Thyroid gland (tissue), 4 donors: ENCODE results near the gene OLFM1. TPM values are rescaled to one million over a fixed set of nuclear protein-coding genes. Genes with fewer than 3 reads are reported as not detected.

Experiments used
- DNase-seq, 2 donors: peaks; one replicate each; pipeline ENCODE4 v3.0.0-alpha.2; 2019
- H3K27ac ChIP-seq, 3 donors: fragments of 200-600 bp; sonication (generic); 1 replicate in 2 of 3; 2 replicates in 1 of 3; pipeline ENCODE4 v1.5.1; 2016 to 2019; ENCODE audit warnings: mild to moderate bottlenecking in 1 of 3, moderate library complexity in 1 of 3
- H3K27me3 ChIP-seq: fragments of 200-600 bp; sonication (generic); one replicate; pipeline ENCODE4 v1.5.1; 2019
- H3K36me3 ChIP-seq, 2 donors: fragments of 200-600 bp; sonication (generic); one replicate each; pipeline ENCODE4 v1.5.1; 2016 to 2019
- H3K4me1 ChIP-seq, 2 donors: fragments of 200-600 bp; sonication (generic); one replicate each; pipeline ENCODE4 v1.5.1; 2017 to 2019
- H3K4me3 ChIP-seq, 3 donors: fragments of 200-600 bp; sonication (generic); replicated peaks in 1 of 3; 1 replicate in 2 of 3; 2 replicates in 1 of 3; pipeline ENCODE4 v1.5.1; 2016; ENCODE audit warnings: mild to moderate bottlenecking in 1 of 3
- H3K9me3 ChIP-seq: fragments of 200-600 bp; sonication (generic); one replicate; pipeline ENCODE4 v1.5.1; 2017
- POLR2A ChIP-seq, 2 donors: fragments of 450-650 bp; IDR thresholded peaks; one replicate each; pipeline ENCODE4 v1.6.1; 2017; ENCODE audit warnings: antibody characterized with exemption in 2 of 2, mild to moderate bottlenecking in 2 of 2, moderate library complexity in 1 of 2
- WGBS, 2 donors: methylation state at CpG; one replicate each; pipeline ENCODE4 v1.1.5; 2017; 5-methylcytosine and 5-hydroxymethylcytosine counted together
- intact Hi-C: fragments of 100-400 bp; cut with DNase I; formaldehyde crosslinking; loops from one replicate; pipeline ENCODE4 v1.15.1; 2023
- total RNA-seq, 4 donors: library from RNA; depleted of rRNA; stranded (reverse); fragments of >200 nt; gene quantifications; one replicate each; pipeline ENCODE4 v1.2.3, GENCODE V29; 2016
- TF ChIP-seq, protein P1 (sequence below), 6 experiments: fragments of 200-600 bp in 3 of 6; fragments of 450-650 bp in 3 of 6; sonication (generic) in 3 of 6; IDR thresholded peaks; one replicate each; pipeline ENCODE4 v1.5.1; 2016 to 2019; ENCODE audit warnings: antibody characterized with exemption in 6 of 6, mild to moderate bottlenecking in 2 of 6, inconsistent platforms in 1 of 6, moderate library complexity in 1 of 6

The OLFM1 gene
- total RNA-seq, 4 donors from 2014 or later: 7.2 to 25.8 (median 17.4) TPM

DNA sequence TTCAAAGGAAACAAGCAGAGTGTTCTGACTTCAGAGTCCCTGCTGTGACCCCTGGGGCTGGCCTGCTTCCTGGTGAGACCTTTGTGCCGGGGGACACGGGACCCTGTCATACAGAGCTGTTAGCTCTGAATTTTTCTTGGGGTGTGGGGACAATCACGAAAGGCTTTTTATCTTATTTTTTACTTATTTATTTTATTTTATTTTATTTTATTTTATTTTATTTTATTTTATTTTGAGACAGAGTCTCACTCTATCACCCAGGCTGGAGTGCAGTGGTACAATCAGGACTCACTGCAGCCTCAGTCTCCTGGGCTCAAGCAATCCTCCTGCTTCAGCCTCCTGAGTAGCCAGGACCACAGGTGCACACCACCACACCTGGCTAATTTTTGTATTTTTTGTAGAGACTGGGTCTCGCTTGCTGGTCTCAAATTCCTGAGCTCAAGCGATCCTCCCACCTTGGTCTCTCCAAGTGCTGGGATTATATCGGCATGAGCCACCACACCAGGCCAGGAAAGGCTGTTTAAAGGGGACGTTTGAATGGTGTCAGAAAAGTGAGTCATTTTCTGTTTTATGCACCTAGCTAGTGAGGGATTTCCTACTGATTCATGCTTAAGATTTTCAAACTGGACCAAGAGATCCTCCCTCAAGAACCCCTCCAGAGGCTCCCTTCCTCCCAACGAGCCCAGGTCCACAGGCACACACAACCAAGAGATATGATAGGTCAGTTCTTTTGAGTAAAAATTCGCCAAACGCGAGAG is 75.7 kb downstream of the OLFM1 start:
- Histone ChIP-seq H3K4me3 (no peak overlapping the region), H3K27ac (no peak overlapping the region), H3K4me1 (no peaks in the 10 kb centered on the region), H3K27me3 (no peaks in the 10 kb centered on the region), H3K9me3 (no peaks in the 10 kb centered on the region), H3K36me3 (no peaks in the 10 kb centered on the region)
- TF ChIP-seq, protein P1, sequence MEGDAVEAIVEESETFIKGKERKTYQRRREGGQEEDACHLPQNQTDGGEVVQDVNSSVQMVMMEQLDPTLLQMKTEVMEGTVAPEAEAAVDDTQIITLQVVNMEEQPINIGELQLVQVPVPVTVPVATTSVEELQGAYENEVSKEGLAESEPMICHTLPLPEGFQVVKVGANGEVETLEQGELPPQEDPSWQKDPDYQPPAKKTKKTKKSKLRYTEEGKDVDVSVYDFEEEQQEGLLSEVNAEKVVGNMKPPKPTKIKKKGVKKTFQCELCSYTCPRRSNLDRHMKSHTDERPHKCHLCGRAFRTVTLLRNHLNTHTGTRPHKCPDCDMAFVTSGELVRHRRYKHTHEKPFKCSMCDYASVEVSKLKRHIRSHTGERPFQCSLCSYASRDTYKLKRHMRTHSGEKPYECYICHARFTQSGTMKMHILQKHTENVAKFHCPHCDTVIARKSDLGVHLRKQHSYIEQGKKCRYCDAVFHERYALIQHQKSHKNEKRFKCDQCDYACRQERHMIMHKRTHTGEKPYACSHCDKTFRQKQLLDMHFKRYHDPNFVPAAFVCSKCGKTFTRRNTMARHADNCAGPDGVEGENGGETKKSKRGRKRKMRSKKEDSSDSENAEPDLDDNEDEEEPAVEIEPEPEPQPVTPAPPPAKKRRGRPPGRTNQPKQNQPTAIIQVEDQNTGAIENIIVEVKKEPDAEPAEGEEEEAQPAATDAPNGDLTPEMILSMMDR (IDR thresholded peaks at IDR 0.05): no peak
- no peak for TF ChIP-seq POLR2A (IDR thresholded peaks at IDR 0.05)
- no peak for DNase-seq
- WGBS, 2 donors: 74 to 75% methylated on average over 9 to 11 of the region's 11 CpGs
- intact Hi-C loops: no loop called here

DNA sequence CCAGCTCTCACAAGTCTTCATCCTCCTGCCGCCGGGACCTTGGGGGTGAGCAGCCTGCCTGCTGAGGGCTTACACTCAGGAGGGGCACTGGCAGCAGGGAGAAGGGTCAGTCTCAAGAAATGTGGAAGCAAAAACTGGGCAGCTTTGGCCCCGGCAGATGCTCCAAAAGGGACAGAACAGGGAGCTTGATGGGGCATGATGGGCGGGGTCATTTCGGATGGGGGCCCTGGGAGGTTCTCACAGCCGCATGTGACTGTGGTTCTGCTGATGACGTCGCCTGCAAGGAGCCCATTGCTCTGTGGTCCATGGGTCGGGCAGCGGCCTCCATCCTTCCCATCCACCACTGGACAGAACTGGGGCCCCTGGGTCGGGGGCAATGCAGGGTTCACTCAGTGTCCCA is 76.6 kb downstream of the OLFM1 start:
- H3K9me3 ChIP-seq: no peaks in the 10 kb centered on the region
- H3K27me3 ChIP-seq: no peaks in the 10 kb centered on the region
- no peak overlapping the region for H3K4me3 ChIP-seq
- WGBS, 2 donors: 72 to 83% methylated on average over 9 to 11 of the region's 11 CpGs
- no peak overlapping the region for H3K27ac ChIP-seq
- intact Hi-C loops: no loop called here
- no peaks in the 10 kb centered on the region for H3K4me1 ChIP-seq
- no peak for DNase-seq
- TF ChIP-seq POLR2A (IDR thresholded peaks at IDR 0.05): no peak
- H3K36me3 ChIP-seq: no peaks in the 10 kb centered on the region

DNA sequence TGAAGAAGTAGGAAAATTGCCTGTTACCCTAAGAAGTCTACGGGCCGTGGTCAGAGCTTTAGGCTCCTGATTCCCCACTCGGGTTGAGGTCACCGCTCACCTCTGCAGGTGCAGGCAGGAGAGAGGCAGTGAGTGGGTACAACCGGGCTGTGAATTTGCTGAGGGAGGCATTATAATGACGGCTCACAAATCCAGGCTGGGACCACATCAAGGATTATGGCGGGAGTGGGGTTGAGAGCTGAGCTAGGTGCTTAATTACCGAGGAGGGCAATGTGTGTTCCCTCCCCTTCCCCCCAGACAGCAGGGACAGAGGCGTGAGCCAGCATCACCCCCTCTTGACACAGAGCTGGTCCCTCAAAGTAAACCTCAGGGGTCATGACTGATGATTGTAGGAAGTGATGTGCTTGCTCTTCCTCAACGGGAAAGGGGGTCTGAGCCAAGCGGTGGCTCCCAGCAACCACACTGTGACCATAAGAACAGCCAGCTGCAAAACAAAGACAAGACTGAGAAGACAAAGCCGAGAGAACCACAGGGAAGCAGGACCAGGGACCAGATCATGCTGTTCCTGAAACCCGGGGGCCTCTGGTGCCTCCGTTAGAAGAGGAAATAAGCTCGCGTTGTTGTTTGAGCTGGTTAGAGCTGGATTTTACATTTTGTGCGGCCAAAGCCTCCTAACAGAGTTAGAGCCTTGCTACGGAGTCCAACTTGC is 77.7 kb downstream of the OLFM1 start:
- no peak overlapping the region for H3K4me3 ChIP-seq
- H3K4me1 ChIP-seq: no peaks in the 10 kb centered on the region
- TF ChIP-seq, protein P1 (IDR thresholded peaks at IDR 0.05): no peak
- no peak for TF ChIP-seq POLR2A (IDR thresholded peaks at IDR 0.05)
- no peaks in the 10 kb centered on the region for H3K9me3 ChIP-seq
- H3K27ac ChIP-seq: no peak overlapping the region
- intact Hi-C loops: no loop called here
- WGBS, 2 donors: 65 to 74% methylated on average over 18 of the region's 18 CpGs
- H3K36me3 ChIP-seq: no peaks in the 10 kb centered on the region
- H3K27me3 ChIP-seq: no peaks in the 10 kb centered on the region
- DNase-seq: no peak

DNA sequence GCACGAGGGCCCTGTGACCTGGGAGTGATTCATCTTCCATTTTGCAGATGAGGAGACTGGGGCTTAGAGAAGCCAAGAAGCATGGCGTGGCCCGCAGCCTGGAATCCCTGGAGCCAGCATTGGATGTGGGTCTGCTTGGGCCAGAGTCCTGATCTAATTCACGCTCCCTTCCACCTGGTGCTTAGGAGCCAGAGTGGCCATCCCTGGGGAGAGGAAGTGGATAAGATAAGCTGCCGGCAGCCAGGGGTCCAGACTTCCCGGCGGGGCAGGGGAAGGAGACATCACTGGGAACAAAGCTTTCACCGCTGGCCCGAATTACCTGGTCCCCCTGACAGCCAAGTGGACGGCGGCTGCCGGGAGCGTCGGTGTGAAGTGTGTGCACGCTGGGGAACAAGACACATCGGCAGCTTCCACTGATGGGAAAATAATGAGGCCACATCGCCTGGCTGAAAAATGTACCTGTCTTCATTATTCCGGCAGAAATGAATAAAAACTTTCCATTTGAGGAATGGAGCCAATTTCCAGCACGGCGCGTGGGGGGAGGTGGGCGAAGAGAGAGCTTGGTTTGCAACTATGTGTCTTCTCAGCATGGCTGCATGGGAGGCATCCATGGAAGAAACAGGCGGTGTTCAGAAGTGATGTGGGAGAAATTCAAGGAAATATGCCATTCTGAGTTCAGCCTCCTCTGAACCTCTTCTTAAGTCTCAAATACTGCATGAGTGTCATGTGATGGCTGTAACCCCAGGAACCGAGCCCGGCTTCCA is 78.5 kb downstream of the OLFM1 start:
- Histone ChIP-seq H3K27me3 (no peaks in the 10 kb centered on the region), H3K36me3 (no peaks in the 10 kb centered on the region), H3K9me3 (no peaks in the 10 kb centered on the region), H3K4me1 (no peaks in the 10 kb centered on the region), H3K27ac (no peak overlapping the region), H3K4me3 (no peak overlapping the region)
- DNase-seq: no peak
- TF ChIP-seq POLR2A (IDR thresholded peaks at IDR 0.05): no peak
- intact Hi-C loops: no loop called here
- WGBS, 2 donors: 66 to 74% methylated on average over 23 to 25 of the region's 25 CpGs

GRCh38 chr9:135166565-135166964 is 79.1 kb downstream of the OLFM1 start:
- Histone ChIP-seq H3K27ac (no peak overlapping the region), H3K4me3 (no peak overlapping the region), H3K27me3 (no peaks in the 10 kb centered on the region), H3K9me3 (no peaks in the 10 kb centered on the region), H3K36me3 (no peaks in the 10 kb centered on the region), H3K4me1 (no peaks in the 10 kb centered on the region)
- intact Hi-C loops: no loop called here
- no peak for DNase-seq
- WGBS, 2 donors: 75 to 87% methylated on average over 14 of the region's 14 CpGs
- no peak for TF ChIP-seq POLR2A (IDR thresholded peaks at IDR 0.05)

DNA sequence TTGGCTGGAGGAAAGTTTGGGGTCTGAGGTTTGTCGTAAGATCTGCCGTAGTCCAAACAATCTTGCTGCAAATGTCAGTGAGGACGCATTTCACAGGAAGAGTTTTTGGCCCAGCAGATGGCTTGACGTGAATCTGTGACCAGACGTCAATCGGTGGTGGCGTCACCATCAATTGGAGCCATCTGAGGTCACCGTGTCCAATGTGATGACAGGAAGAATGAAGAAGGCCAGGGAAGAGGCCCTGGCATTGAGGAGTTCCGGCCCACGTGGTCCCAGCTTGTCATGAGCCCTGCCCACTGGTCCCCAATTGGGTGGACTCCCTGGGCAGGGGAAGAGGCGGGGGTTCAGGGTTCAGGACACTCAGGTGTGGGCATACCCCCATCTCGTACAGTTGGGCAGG is 79.9 kb downstream of the OLFM1 start:
- H3K27ac ChIP-seq: no peak overlapping the region
- intact Hi-C loops: no loop called here
- H3K27me3 ChIP-seq: no peaks in the 10 kb centered on the region
- WGBS, 2 donors: 76 to 82% methylated on average over 12 of the region's 12 CpGs
- TF ChIP-seq POLR2A (IDR thresholded peaks at IDR 0.05): no peak
- TF ChIP-seq, protein P1 (IDR thresholded peaks at IDR 0.05): no peak
- H3K4me1 ChIP-seq: no peaks in the 10 kb centered on the region
- DNase-seq: no peak
- H3K4me3 ChIP-seq: no peak overlapping the region
- no peaks in the 10 kb centered on the region for H3K36me3 ChIP-seq
- H3K9me3 ChIP-seq: no peaks in the 10 kb centered on the region
